ENCODE results near the gene DRC7.

- no peak for TF ChIP-seq CTCF (conservative IDR thresholded peaks at IDR 0.05)
- TF ChIP-seq ZFX (IDR thresholded peaks at IDR 0.05) = no peak
Measured at GRCh38 chr16:57713596-57713995, 19.0 kb downstream of the DRC7 start.

All from C4-2B (cell line).